ENCODE measurements around the gene MRPS10.
"Not testable (repeated sequence)": the region's sequence is repeated elsewhere in the genome, so short reads cannot be mapped to it uniquely, and the experiment has no call there.

The MRPS10 gene

GRCh38 chr6:42177514-42178364, 39.9 kb downstream of the MRPS10 start:
- peak; percentile 32 for DNase-seq (ENCODE audit: low read depth, low spot score)

GRCh38 chr6:42176981-42177380, 40.7 kb downstream of the MRPS10 start:
- DNase-seq (ENCODE audit: low read depth, low spot score): no peak

- DNase-seq (ENCODE audit: low read depth, low spot score): no peak
These were observed 41.8 kb downstream of the MRPS10 start for GRCh38 chr6:42175860-42176259.

GRCh38 chr6:42173101-42173500, 44.6 kb downstream of the MRPS10 start, which contains the start of gene GUCA1A:
TSS of gene GUCA1A (plus strand) at chr6:42173364. CDS start at chr6:42173614, 250 bp downstream.
- DNase-seq (ENCODE audit: low read depth, low spot score): no peak

GRCh38 chr6:42171813-42172581, 45.7 kb downstream of the MRPS10 start:
- no peak for DNase-seq (ENCODE audit: low read depth, low spot score)

GRCh38 chr6:42169780-42170179, 47.9 kb downstream of the MRPS10 start:
- not testable (repeated sequence) for DNase-seq (ENCODE audit: low read depth, low spot score)

GRCh38 chr6:42168650-42169049, 49.0 kb downstream of the MRPS10 start:
- DNase-seq (ENCODE audit: low read depth, low spot score): no peak

GRCh38 chr6:42166444-42167141, 51.1 kb downstream of the MRPS10 start:
- peak; percentile 81 for DNase-seq (ENCODE audit: low read depth, low spot score)

GRCh38 chr6:42165016-42165415, 52.6 kb downstream of the MRPS10 start:
- peak; percentile 66 for DNase-seq (ENCODE audit: low read depth, low spot score)

- no peak for DNase-seq (ENCODE audit: low read depth, low spot score)
These were observed 53.7 kb downstream of the MRPS10 start for GRCh38 chr6:42163981-42164380.

GRCh38 chr6:42162812-42163211, 54.8 kb downstream of the MRPS10 start:
- DNase-seq (ENCODE audit: low read depth, low spot score): no peak

- no peak for DNase-seq (ENCODE audit: low read depth, low spot score)
These were observed 55.3 kb downstream of the MRPS10 start for GRCh38 chr6:42162384-42162783.

- no peak for DNase-seq (ENCODE audit: low read depth, low spot score)
These were observed 58.1 kb downstream of the MRPS10 start for GRCh38 chr6:42159431-42160024.

GRCh38 chr6:42158631-42159030, 59.0 kb downstream of the MRPS10 start:
- no peak for DNase-seq (ENCODE audit: low read depth, low spot score)

GRCh38 chr6:42158011-42158410, 59.6 kb downstream of the MRPS10 start:
- no peak for DNase-seq (ENCODE audit: low read depth, low spot score)
